Duodenal mucosa (tissue), 2 donors: Measurements from ENCODE around the gene SPRED3.
"Not testable (repeated sequence)": the region's sequence is repeated elsewhere in the genome, so short reads cannot be mapped to it uniquely, and the experiment has no call there.

ENCODE experiments used
- H3K27ac ChIP-seq: one replicate; pipeline ENCODE4 v1.7.0; 2013; ENCODE audit warnings: low read depth, low read length
- H3K27me3 ChIP-seq, 2 donors: one replicate each; pipeline ENCODE4 v1.7.0; 2013; ENCODE audit warnings: low read length in 2 of 2, control low read depth in 1 of 2; ENCODE audit not compliant: insufficient read depth in 2 of 2, control insufficient read depth in 1 of 2
- H3K36me3 ChIP-seq, 2 donors: one replicate each; pipeline ENCODE4 v1.7.0; 2013; ENCODE audit warnings: low read length in 2 of 2, control low read depth in 1 of 2; ENCODE audit not compliant: insufficient read depth in 2 of 2, control insufficient read depth in 1 of 2
- H3K4me1 ChIP-seq, 2 donors: one replicate each; pipeline ENCODE4 v1.7.0; 2013; ENCODE audit warnings: low read length in 2 of 2, control low read depth in 1 of 2; ENCODE audit not compliant: insufficient read depth in 2 of 2, control insufficient read depth in 1 of 2
- H3K4me3 ChIP-seq, 2 donors: one replicate each; pipeline ENCODE4 v1.7.0; 2013; ENCODE audit warnings: low read length in 2 of 2, low read depth in 1 of 2
- H3K9ac ChIP-seq, 2 donors: one replicate each; pipeline ENCODE4 v1.7.0; 2013; ENCODE audit warnings: low read length in 2 of 2, low read depth in 1 of 2
- H3K9me3 ChIP-seq, 2 donors: one replicate each; pipeline ENCODE4 v1.7.0; 2013; ENCODE audit warnings: low read length in 2 of 2, control low read depth in 1 of 2; ENCODE audit not compliant: control insufficient read depth in 1 of 2

The SPRED3 gene, protein sequence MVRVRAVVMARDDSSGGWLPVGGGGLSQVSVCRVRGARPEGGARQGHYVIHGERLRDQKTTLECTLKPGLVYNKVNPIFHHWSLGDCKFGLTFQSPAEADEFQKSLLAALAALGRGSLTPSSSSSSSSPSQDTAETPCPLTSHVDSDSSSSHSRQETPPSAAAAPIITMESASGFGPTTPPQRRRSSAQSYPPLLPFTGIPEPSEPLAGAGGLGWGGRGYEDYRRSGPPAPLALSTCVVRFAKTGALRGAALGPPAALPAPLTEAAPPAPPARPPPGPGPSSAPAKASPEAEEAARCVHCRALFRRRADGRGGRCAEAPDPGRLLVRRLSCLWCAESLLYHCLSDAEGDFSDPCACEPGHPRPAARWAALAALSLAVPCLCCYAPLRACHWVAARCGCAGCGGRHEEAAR

DNA sequence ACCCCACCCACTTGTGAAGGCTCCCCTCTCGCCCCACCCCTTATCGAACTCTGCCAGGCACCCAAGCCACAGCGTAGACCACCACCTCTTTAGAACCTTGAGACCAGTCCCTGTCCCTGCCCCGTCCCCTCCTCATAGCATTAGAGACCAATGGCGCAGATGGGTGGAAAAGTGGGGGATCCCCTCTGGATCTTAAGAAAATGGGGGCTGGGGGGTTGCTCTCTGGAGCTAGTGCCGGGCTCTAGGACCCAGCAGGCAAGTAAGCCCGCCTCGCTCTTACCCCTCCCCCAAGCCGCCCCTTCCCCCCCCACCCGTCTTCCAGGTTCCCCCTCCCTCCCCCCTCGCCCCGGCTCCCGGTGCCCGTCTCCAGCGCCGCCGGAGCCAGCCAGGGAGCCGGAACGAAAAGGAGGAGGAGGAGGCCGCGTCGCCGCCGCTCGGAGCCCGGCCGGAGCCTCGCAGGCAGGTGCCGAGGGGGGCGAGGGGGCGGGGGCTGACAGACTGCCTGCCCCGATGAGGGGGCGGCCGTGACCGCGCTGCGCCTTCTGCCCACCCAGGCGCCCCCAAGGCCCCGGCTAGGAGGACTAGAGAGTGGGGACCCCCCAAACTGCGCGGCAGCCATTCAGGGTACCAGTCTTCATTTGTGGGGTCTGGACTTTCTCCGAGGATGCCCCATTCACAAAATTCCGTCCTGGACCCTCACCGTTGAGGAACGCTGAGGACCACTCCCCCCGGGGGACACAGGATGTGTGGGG, at the start of gene SPRED3:
Gene SPRED3, plus strand, starts transcription at position 349 of the 752 bp plus-strand sequence. CDS start 1,606 bp downstream, outside the sequence.
- Histone ChIP-seq H3K27me3 (peaks cover 0 to 10% of the 10 kb centered on the region in 2 donors), H3K9ac (peak within 1 kb of the TSS; percentile 43 to 59), H3K4me1 (peaks cover 0 to 32% of the 10 kb centered on the region in 2 donors)

DNA sequence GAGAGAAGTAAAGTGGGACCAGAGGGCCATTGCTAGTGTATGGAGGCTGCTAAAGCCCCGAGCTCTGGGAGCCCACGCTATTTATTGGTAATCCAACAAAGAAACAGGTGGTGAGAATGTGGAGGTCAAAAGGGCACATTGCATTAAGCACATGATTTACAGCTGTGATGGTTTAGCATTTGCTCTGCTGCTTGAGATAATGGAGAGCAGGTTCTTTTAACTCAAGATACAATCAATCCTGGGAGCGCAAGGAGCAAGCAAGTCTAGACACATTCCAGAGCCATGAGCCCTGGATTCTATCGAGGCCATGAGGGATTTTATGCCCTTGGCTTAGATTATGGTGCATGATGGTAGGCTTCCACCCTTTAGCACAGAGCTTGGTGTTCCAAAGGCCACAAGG, 49.5 kb upstream of the SPRED3 start:
- Histone ChIP-seq H3K36me3 (peaks cover 0 to 11% of the 10 kb centered on the region in 2 donors), H3K4me1 (peaks cover 4 to 11% of the 10 kb centered on the region in 2 donors)
- not testable (repeated sequence) for H3K27ac ChIP-seq, H3K27me3 ChIP-seq, H3K9me3 ChIP-seq, H3K9ac ChIP-seq, H3K4me3 ChIP-seq

More for the DNA sequence above, at the start of gene SPRED3:
- no peaks in the 10 kb centered on the region for H3K9me3 ChIP-seq
- peak within 1 kb of the TSS; percentile 82 for H3K27ac ChIP-seq
- peaks cover 4 to 12% of the 10 kb centered on the region in 2 donors for H3K36me3 ChIP-seq
- peak within 1 kb of the TSS; percentile 66 to 74 for H3K4me3 ChIP-seq

DNA sequence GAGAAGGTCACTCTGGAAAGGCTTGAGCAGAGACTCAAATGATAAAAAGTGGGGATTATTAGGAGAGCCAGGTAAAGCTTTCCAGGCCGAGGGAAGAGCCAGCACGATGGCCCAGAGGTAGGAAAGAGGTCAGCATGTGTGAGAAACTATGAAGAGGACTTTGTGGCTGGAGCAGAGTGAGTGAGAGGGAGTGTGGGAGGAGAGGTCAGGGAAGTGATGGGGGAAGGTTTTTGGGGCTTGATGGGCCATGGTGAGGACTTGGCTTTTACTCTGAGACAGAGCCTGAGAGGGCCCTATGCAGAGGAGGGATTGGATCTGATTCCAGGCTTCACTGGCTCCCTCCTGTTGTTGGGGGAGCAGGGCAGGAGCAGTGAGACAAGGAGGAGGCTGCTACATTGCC, 47.6 kb upstream of the SPRED3 start:
- no peak overlapping the region for H3K9ac ChIP-seq
- H3K27me3 ChIP-seq, result no peaks in the 10 kb centered on the region

DNA sequence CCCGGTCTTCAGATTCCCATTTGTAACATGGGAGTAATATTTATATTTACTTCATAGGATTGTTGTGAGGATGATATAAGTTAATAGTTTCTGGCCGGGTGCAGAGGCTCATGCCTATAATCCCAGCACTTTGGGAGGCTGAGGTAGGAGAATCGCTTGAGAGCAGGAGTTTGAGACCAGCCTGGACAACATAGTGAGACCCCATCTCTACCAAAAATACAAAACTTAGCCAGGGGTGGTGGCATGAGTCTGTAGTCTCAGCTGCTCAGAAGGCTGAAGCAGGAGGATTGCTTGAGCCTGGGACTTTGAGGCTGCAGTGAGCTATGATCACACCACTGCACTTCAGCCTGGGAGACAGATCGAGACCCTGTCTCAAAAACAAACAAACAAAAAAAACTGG, 41.7 kb upstream of the SPRED3 start:
- no peak overlapping the region for H3K9ac ChIP-seq
- no peak overlapping the region for H3K4me3 ChIP-seq
- no peaks in the 10 kb centered on the region for H3K27me3 ChIP-seq
- H3K4me1 ChIP-seq, result no peaks in the 10 kb centered on the region
- no peak overlapping the region for H3K27ac ChIP-seq
- no peaks in the 10 kb centered on the region for H3K9me3 ChIP-seq
- H3K36me3 ChIP-seq, result peaks cover 0 to 20% of the 10 kb centered on the region in 2 donors

More for the DNA sequence above, 47.6 kb upstream of the SPRED3 start:
- H3K9me3 ChIP-seq, result no peaks in the 10 kb centered on the region
- H3K36me3 ChIP-seq, result peaks cover 0 to 19% of the 10 kb centered on the region in 2 donors
- no peak overlapping the region for H3K4me3 ChIP-seq
- H3K4me1 ChIP-seq, result peaks cover 4 to 11% of the 10 kb centered on the region in 2 donors
- no peak overlapping the region for H3K27ac ChIP-seq

DNA sequence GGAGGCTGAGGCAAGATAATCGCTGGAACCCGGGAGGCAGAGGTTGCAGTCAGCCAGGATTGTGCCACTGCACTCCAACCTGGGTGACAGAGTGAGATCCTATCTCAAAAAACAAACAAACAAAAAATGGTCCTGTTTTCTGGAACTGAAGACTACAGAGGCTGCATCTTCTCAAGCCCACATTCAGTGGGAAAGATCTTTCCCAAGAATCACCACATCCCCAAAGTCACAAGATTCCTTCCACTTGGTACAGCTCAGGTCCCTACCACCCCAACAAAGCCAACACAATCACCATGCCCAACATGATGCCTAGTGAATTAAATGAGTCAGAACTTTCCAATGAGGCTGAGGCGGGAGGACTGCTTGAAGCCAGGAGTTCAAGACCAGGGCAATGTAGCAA, 37.6 kb upstream of the SPRED3 start:
- Histone ChIP-seq H3K4me1 (no peaks in the 10 kb centered on the region), H3K4me3 (no peak overlapping the region), H3K9ac (no peak overlapping the region), H3K9me3 (no peaks in the 10 kb centered on the region), H3K27ac (no peak overlapping the region), H3K27me3 (peaks cover 5 to 6% of the 10 kb centered on the region in 2 donors), H3K36me3 (peaks cover 0 to 5% of the 10 kb centered on the region in 2 donors)

DNA sequence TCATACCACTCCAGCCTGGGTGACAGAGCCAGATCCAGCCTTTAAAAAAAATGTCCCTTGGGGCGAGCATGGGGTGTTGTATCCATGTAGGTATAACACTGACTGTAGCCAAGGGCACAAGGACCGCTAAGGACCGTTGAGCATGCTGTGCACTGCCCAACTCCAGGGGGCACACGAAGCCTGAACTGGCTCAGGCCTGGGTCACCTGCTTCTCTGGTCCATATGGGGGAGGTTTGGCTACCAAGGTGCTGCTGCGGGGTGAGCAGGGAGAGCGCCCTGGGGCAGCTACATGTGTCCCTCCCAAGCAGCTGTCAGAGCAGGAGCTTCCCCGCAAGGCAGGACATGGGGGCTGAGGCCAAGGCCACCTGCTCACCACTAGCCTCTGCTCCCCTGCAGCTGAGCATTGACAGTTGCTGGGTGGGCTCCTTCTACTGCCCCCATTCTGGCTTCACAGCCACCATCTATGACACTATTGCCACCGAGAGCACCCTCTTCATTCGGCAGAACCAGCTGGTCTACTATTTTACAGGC, 36.6 kb upstream of the SPRED3 start:
- no peaks in the 10 kb centered on the region for H3K36me3 ChIP-seq
- no peaks in the 10 kb centered on the region for H3K4me1 ChIP-seq
- H3K9me3 ChIP-seq, result no peaks in the 10 kb centered on the region
- H3K4me3 ChIP-seq, result no peak overlapping the region
- peaks cover 12 to 15% of the 10 kb centered on the region in 2 donors for H3K27me3 ChIP-seq
- no peak overlapping the region for H3K27ac ChIP-seq
- H3K9ac ChIP-seq, result no peak overlapping the region

DNA sequence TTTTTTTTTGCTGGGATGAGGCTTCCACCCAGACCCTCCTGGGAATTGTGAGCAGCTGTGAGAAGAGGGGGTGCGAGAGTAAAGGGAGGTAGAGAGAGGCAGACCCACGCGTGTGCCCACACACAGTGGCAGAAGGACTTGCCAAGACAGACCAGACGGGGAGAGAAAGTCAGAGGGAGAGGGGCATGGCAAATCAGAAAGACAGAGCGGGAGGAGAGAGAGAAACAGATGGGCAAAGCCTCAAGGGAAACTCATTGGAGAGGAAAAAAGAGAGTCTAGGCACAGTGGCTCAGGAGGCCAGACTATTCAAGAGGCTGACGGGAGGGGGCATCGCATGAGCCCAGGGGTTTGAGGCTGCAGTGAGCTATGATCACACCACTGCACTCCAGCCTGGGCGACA, 35.9 kb upstream of the SPRED3 start:
- Histone ChIP-seq H3K27me3 (peaks cover 12 to 16% of the 10 kb centered on the region in 2 donors), H3K36me3 (no peaks in the 10 kb centered on the region), H3K27ac (no peak overlapping the region), H3K4me1 (no peaks in the 10 kb centered on the region), H3K9me3 (no peaks in the 10 kb centered on the region), H3K9ac (no peak overlapping the region), H3K4me3 (no peak overlapping the region)

DNA sequence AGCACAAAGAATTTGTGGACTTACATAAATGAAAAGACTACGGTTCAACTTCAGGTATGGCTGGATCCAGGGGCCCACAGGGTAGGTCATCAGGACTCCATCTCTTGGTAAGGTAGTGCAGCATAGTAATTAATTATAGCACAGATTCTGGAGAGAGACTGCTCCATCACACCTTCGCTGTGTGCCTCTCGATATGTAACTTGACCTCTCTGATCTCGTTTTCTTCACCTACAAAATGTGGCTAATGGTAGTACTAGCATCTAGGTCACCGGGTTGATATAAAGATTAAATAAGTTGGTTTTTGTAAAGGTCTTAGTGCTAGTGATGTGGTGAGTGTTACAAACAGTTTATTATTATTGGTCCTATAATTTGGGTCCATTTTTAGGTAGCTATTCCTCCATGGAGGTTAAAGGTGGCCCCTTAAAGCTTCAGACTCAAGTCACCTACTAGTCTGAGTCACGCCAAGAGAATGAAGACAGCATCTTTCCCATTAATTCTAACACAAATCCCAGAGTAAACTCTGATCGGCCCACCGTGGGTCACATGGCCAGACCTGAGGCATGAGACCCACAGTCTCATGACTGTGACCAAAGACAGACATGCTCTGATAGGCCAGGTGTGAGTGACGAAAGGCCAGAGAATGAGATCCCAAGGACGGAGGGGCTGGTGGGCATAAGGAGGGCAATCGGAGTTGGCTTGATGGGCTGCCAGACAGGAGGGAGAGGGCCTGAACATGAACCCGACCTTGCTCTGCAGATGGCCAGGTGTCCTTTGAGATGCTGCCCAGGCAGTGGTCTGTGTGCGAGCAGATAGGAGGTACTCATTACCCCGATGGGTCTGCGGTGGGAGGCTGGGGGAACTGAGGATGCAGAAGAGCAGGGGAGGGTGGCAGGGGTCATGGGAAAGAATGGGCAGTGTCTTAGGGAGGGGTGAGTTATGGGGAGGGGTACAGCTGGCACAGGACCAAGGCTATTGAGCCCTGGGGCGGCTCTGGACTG, 32.5 kb upstream of the SPRED3 start:
- peaks cover 0 to under 1% of the 10 kb centered on the region in 2 donors for H3K4me1 ChIP-seq
- no peak overlapping the region for H3K9ac ChIP-seq
- H3K27me3 ChIP-seq, result peaks cover 34 to 36% of the 10 kb centered on the region in 2 donors
- no peaks in the 10 kb centered on the region for H3K36me3 ChIP-seq
- H3K4me3 ChIP-seq, result no peak overlapping the region
- no peak overlapping the region for H3K27ac ChIP-seq
- H3K9me3 ChIP-seq, result no peaks in the 10 kb centered on the region

DNA sequence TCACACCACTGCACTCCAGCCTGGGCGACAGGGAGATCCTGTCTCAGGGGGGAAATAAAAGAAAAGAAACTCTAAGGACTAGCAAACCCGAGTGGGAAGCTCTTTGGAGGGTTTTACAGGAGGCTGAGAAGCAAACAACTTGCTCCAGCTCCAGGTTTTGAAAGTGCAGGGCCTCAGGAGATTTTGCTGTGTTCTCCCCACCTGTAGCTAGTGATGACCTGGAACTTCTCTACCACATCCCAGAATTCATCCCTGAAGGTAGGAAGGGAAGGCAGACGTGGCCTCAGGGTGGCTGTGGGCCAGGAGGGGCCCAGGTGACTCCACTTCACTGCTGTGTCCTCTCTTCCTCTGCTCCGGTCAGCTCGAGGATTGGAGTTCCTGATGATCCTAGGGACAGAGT, 30.4 kb upstream of the SPRED3 start:
- no peak overlapping the region for H3K9ac ChIP-seq
- H3K4me1 ChIP-seq, result peaks cover 7 to 15% of the 10 kb centered on the region in 2 donors
- H3K4me3 ChIP-seq, result no peak overlapping the region
- no peaks in the 10 kb centered on the region for H3K9me3 ChIP-seq
- no peaks in the 10 kb centered on the region for H3K36me3 ChIP-seq
- no peak overlapping the region for H3K27ac ChIP-seq
- peaks cover 38 to 40% of the 10 kb centered on the region in 2 donors for H3K27me3 ChIP-seq
